HG03139 (cell line): ENCODE data around the gene NR2F2.

Source experiments
- ATAC-seq: cut with Tn5 transposase; IDR thresholded peaks from one replicate; pipeline ENCODE4 v1.9.1; 2021; ENCODE audit not compliant: unreplicated experiment

NR2F2 gene

GRCh38 chr15:96331144-96331944 lies 844 bp downstream of the NR2F2 start:
- no peak for ATAC-seq

GRCh38 chr15:96331945-96332636 lies 1.6 kb downstream of the NR2F2 start:
- ATAC-seq: no peak

DNA sequence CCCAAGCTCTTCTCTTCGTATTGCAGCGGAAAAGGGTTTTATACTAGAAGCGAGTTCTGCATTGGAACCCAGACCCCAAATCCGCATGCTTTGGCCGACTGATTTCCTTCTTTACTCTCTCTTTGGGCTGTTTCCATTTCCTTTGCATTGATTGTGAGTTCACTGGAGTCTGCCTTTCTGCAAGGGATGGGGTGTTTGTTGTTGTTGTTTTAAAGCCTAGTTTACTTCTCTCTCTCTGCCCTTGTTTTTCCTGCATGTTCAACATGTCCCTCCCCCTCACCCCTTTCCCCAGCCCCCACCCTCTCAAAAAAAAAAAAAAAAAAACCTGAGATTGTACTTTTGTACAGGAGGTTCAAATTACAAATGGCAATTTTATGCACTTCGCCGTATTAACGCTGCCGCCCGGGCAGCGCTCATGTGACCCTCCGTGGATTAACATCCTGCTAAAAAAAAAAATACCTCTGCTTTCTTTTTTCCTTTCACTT lies 2.2 kb downstream of the NR2F2 start:
- no peak for ATAC-seq

DNA sequence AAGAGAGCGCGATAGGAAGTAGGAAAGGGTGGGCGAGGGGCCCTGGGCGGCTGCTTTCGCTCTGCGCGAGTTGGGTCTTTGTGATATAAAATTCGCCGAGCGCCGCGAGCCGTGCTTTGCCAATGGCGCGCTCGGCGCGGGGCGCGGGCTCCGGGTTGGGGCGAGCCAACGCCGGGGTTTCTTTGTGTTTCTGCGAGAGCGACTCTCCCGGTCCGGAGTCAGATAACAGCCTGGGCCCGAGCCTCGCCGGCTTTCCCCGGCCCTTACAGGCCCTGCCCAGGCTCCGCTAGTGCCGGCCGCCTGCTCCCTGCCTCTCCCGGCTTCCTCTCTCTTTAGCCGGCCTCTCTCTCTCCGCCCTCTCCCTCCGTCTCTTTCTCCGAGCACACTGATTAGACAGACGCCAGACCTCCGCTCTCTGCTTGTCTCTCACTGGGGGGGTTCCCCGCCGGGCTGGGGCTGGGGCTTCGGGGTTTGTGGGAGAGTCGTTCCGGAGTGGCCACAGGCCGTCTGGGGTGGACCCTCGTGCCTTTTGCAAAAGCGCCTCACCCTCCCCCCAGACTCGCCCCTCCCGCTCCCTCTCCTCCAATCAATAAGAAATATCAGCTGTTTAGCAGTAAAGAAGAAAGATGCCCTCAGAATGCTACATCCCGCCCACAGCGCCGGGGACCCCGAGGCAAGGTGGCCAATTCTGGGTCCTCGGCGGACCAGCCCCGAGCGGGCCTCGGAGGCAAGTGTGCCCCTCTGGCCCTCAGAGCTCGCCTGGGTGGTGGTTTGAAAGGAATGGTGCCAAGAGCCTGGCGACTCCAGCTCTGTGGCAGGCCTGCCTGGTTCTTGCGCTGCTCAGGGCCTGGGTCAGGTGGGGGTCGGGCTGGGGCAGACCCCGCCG lies 2.9 kb downstream of the NR2F2 start:
- no peak for ATAC-seq

DNA sequence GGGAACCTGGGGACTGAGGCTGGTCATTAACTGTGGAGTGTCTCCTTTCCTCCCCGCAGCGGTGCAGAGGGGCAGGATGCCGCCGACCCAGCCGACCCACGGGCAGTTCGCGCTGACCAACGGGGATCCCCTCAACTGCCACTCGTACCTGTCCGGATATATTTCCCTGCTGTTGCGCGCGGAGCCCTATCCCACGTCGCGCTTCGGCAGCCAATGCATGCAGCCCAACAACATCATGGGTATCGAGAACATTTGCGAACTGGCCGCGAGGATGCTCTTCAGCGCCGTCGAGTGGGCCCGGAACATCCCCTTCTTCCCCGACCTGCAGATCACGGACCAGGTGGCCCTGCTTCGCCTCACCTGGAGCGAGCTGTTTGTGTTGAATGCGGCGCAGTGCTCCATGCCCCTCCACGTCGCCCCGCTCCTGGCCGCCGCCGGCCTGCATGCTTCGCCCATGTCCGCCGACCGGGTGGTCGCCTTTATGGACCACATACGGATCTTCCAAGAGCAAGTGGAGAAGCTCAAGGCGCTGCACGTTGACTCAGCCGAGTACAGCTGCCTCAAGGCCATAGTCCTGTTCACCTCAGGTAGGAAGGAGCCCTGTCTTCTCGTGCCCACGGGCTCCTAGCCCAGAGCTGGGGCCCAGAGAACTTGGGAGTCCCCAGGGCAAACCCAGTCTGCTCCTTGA lies 3.7 kb downstream of the NR2F2 start:
- ATAC-seq: no peak

GRCh38 chr15:96334705-96335410 lies 4.4 kb downstream of the NR2F2 start:
- ATAC-seq: no peak

- no peak for ATAC-seq
Measured at GRCh38 chr15:96335411-96336024, 5.0 kb downstream of the NR2F2 start.

DNA sequence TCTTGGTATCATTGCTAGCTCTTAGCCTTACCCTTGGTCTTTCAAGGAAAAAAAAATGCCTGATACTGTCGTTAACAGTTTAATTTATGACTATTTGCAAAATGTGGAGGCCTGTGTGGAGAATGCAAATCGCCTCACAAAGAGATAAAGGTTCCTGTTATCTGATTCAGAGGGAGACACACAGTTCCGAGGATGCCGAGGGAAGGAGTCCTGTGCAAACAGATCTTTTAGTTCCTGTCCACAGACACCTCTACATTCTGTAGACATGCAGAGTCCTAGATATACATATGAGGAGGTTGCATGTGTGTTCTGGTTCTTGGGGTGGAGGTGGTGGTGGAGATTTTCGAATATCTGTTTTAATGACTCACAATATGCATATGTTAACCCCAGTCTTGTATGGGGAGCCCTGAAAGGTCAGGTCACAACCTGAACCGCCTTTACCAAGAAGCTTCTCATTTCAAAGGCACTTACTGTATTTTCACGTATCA lies 5.7 kb downstream of the NR2F2 start:
- no peak for ATAC-seq

DNA sequence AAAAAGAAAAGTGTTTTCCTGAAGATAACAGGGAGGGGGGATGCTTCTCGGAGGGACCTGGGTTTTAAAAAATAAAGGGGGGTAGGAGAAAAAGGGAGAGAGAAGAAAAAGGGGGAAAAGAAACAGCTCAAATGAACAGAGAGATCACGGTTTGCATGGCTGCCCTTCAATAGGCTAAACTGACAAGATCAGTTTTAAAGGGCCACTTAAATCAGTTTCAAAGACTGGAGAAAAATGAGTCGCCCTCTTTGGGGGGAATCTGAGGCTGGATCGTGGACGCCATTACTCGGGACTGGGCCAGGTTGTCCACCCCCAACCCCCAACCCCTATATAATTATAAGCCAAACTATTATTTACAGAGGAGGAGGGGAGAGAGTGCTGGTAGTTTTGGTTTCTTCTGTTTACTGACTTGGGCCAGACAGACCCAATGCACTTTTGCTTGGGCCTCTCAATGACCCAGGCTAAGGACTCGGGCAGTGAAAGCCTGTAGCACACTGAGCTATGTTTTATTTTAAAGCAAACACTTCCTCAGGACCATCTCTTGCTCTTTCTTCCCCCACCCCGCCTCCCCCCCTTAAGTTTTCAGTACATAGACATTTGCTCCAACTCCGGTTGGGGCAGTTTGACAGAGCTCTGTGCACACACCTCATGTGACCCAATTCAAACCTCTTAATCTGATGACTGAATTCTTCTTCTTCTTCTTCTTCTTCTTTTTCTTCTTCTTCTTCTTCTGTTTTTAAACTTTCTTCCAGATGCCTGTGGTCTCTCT lies 6.3 kb downstream of the NR2F2 start:
- no peak for ATAC-seq

DNA sequence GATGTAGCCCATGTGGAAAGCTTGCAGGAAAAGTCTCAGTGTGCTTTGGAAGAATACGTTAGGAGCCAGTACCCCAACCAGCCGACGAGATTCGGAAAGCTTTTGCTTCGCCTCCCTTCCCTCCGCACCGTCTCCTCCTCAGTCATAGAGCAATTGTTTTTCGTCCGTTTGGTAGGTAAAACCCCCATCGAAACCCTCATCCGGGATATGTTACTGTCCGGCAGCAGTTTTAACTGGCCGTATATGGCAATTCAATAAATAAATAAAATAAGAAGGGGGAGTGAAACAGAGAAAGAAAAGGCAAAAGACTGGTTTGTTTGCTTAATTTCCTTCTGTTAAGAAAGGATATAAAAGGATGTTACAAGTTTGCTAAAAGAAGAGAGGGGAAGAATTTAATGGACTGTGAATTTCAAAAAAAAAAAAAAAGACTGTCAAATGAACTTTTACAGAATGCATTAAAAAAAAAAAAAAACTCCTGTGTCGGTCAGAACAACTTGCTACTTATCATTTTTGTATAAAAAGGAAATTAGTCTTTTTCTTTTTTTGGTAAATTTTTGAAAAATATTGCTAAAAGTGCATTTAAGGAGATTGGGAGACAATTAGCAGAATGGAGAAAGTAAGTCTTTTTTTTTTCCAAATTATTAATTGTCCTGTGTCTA lies 7.0 kb downstream of the NR2F2 start:
- no peak for ATAC-seq

GRCh38 chr15:96338074-96338765 lies 7.7 kb downstream of the NR2F2 start:
- no peak for ATAC-seq

DNA sequence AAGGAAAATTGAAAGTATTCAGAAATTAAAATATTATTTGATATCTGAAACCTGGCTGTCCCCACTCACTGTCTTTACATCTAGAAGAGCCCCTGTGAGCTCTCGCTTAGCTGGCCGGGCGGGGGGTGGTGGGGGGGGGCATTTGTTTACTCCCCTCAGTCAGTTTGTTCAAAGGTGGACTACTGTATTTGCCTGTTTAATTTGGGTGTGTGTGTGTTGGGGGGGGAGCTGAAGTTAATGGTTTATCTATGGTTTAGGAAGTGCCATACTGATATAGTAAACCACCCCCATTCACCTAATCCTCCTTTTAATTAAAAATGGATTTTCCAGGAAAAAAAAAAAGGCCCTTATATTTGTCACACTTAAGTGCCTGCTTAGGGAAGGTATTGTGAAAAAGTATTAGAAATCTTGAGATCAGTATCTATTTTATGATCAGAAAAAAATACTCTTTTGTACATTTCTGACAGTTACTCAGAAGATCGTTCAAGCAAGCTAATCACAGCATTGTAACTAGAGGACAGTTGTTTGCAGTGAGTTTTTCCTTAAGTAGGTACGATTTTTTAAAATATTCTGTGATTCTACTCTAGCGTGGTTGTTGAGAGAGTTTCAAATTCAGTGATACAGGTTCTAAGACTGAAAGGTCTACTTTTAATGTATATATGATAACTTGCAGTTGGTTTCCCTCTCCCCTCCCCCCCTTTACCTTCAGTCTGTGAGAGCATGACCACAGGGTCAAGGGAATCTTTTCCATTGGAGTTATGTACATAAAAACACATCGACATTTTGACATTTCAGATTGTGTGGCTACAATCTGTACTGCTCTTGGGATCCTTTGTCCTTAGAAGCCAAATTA lies 8.5 kb downstream of the NR2F2 start:
- ATAC-seq: no peak

- ATAC-seq: no peak
Measured at GRCh38 chr15:96339619-96340347, 9.3 kb downstream of the NR2F2 start.

DNA sequence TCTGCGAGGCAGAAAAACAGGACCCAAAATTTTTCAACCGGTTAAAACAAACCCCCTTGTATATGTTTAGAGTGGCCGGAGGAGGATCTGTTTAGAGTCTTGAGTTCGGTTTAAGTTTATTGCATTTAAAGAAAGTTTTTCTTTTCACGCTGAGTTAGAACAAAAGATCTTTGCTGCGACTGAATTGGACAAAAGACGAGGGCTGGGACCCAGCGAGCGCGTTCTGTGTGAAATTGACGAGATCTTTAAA lies 9.8 kb downstream of the NR2F2 start:
- no peak for ATAC-seq

DNA sequence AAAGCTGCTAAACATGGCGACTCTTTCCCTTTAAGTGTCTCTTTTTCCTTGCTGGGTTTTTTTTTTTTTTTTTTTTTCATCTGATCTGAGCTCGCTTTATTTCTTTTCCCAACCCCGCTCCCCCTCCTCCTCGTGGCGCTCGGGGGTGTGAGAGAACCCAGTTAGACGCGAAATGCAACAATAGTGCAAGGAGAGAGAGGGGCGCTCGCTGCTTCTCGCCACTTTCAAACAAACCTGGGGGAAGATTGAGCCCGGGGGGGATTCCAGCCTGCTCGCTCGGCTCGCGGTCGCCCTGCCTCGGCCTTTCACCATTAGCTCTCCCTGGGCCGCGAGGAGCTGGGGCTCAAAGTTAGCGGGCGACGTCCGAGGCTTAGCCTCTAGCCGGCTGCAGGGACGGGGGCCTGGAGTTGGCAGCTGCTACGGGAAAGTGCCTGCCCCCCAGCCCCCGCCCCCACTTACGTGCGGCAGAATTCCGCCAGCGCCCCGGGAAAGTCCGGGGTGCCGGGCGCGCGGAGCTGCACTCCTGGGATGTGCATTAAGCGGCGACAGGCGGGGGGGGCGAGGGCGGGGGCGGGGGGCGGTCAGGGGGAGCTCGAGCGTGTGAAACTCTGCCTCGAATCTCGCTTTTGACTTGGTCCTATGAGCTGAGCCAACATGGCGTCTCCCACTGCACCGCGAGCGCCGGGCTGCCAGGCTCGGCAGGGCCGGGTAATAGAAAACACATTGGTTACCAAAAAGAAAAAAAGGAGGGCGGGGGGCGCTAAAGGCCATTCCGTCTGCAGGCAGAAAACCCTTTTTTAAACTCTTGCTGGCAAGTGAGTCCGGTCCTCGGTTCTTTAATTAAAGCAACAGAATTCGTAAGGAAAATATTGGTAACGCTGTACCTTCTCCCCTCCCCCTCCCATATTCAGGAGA lies 10.4 kb downstream of the NR2F2 start:
- ATAC-seq: no peak
